Measurements from ENCODE around the gene YBX2.

GRCh38 chr17:7292729-7293128 is 1.7 kb downstream of the YBX2 start:
- TF ChIP-seq FOXM1 (IDR thresholded peaks at IDR 0.05; ENCODE audit: borderline replicate concordance), result no peak
- no peak for TF ChIP-seq BHLHE40 (IDR thresholded peaks at IDR 0.05; ENCODE audit: borderline replicate concordance)
- no peak for TF ChIP-seq SP1 (IDR thresholded peaks at IDR 0.05)
- TF ChIP-seq NFRKB (IDR thresholded peaks at IDR 0.05), result no peak
- TF ChIP-seq ZNF384 (IDR thresholded peaks at IDR 0.05), result no peak
- no peak for TF ChIP-seq ARNT (IDR thresholded peaks at IDR 0.05)
- no peak for TF ChIP-seq FOXA1 (IDR thresholded peaks at IDR 0.05)
- TF ChIP-seq CTBP1 (IDR thresholded peaks at IDR 0.05; ENCODE audit: borderline replicate concordance), result no peak
- TF ChIP-seq FOXK2 (IDR thresholded peaks at IDR 0.05), result no peak
- TF ChIP-seq PKNOX1 (IDR thresholded peaks at IDR 0.05), result no peak
- TF ChIP-seq SUZ12 (IDR thresholded peaks at IDR 0.05), result no peak
- no peak for TF ChIP-seq TARDBP (IDR thresholded peaks at IDR 0.05)
- no peak for TF ChIP-seq HDGF (IDR thresholded peaks at IDR 0.05; ENCODE audit: borderline replicate concordance)

Data from HEK293T (cell line).